ENCODE measurements around the gene GZMA. TPM values are rescaled to one million over a fixed set of nuclear protein-coding genes. Genes with fewer than 3 reads are reported as not detected.
A peak's percentile ranks its signal among the peaks of the same experiment; 100 is the strongest.

Gene GZMA
- total RNA-seq (not detected in 2 replicates), polyA plus RNA-seq (0.11 TPM in 1 of 2 replicates, not detected in the other), polyA minus RNA-seq (not detected in 2 replicates), Bru-seq, nascent RNA (not detected), BruChase-seq, experiment 1, labeled RNA remaining after a 6-hour chase (not detected), BruChase-seq, experiment 2, labeled RNA remaining after a 2-hour chase (percentile 10 among the genes with signal in this experiment)
- polyA plus RNA-seq (2011; cell fraction: cytosol; rRNA removed): 0.07 TPM in 1 of 2 replicates, not detected in the other
- polyA plus RNA-seq (2011; cell fraction: nucleus; rRNA removed): not detected in 2 replicates
- 0.33 TPM in 1 of 2 replicates, not detected in the other for polyA plus RNA-seq (2012)
- not detected for polyA minus RNA-seq (2011; cell fraction: cytosol; rRNA and poly(A)+ RNA removed)
- not detected in 2 replicates for polyA minus RNA-seq (2011; cell fraction: nucleus; rRNA and poly(A)+ RNA removed)
- long read RNA-seq, partial matches to known transcripts: 0 of 1 reads
- long read RNA-seq, other reads (novel, unspliced or antisense): 0 of 1 reads

DNA sequence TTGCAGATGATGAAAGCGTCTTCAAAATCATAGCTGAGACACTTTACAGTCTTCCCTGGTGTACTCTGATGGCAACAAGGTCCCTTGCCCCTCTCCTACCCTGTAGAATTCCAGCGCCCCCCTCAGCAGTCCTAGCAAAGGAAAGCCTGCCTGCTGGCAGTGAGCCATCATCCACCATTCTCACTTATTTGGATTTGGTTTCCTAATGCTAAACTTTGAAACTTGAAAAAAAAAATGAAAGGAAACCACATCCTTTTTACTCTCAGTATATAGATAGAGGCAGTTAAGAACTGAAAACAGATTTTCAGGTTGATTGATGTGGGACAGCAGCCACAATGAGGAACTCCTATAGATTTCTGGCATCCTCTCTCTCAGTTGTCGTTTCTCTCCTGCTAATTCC lies at the start of gene GZMA:
TSS of gene GZMA (plus strand) at position 299 of the 400 bp plus-strand sequence. CDS start at position 336, 37 bp downstream.
- Histone ChIP-seq H3K4me1 (ENCODE audit: control insufficient read depth, extremely low read depth, insufficient read depth, low read length) (no peaks in the 10 kb centered on the region), H3K4me3 (replicated peaks in 1 of 3; ENCODE audit: insufficient read depth in 1 of 3, low read depth in 1 of 3, low read length in 3 of 3) (no peak within 1 kb of the TSS), H3K36me3 (ENCODE audit: control insufficient read depth in 2 of 2, extremely low read depth in 1 of 2, insufficient read depth in 2 of 2, low read length in 2 of 2) (no peaks in the 10 kb centered on the region), H2AFZ (ENCODE audit: low read depth, low read length) (no peak within 1 kb of the TSS), H3K27ac (ENCODE audit: insufficient read depth, low read depth, low read length) (no peak within 1 kb of the TSS), H3K79me2 (ENCODE audit: control insufficient read depth, insufficient read depth, low read length) (no peaks in the 10 kb centered on the region), H3K9me3 (replicated peaks; ENCODE audit: control insufficient read depth, insufficient read depth, low read length) (no peaks in the 10 kb centered on the region), H3K27me3 (ENCODE audit: control insufficient read depth in 2 of 2, insufficient read depth in 2 of 2, low read length in 2 of 2) (peaks cover 0 to under 1% of the 10 kb centered on the region in 2 experiments), H3K9ac (replicated peaks; ENCODE audit: extremely low read depth, insufficient read depth, low read length) (no peak within 1 kb of the TSS), H3K4me2 (ENCODE audit: insufficient read depth, low read length) (no peak within 1 kb of the TSS), H4K20me1 (replicated peaks; ENCODE audit: control insufficient read depth, extremely low read depth, insufficient read depth, low read length) (no peaks in the 10 kb centered on the region), H3K9me1 (replicated peaks; ENCODE audit: control insufficient read depth, extremely low read depth, insufficient read depth, low read length) (no peaks in the 10 kb centered on the region)
- ChIA-PET CTCF (interaction anchor here (1.2 kb wide), 1 partner anchor 44 kb away, joined by 3 read pairs; no protein-coding TSS in a partner anchor), POLR2A (no interaction called here)
- FAIRE-seq (no peak), DNase-seq (ENCODE audit: low read depth, low spot score) (no peak)
- TF ChIP-seq POLR2AphosphoS5 (IDR thresholded peaks at IDR 0.05; ENCODE audit: insufficient read depth, low read depth, low read length): no peak
- TF ChIP-seq EZH2 (IDR thresholded peaks at IDR 0.05; ENCODE audit: borderline replicate concordance, low read depth, low read length, severe bottlenecking): no peak
- TF ChIP-seq, protein P1, sequence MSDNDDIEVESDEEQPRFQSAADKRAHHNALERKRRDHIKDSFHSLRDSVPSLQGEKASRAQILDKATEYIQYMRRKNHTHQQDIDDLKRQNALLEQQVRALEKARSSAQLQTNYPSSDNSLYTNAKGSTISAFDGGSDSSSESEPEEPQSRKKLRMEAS (IDR thresholded peaks at IDR 0.05; ENCODE audit: insufficient read depth, insufficient read length): no peak
- TF ChIP-seq POLR2A (IDR thresholded peaks at IDR 0.05; ENCODE audit: low read depth, low read length): no peak
- TF ChIP-seq MYC (IDR thresholded peaks at IDR 0.05; ENCODE audit: low read depth, low read length): no peak
- TF ChIP-seq, protein P2, sequence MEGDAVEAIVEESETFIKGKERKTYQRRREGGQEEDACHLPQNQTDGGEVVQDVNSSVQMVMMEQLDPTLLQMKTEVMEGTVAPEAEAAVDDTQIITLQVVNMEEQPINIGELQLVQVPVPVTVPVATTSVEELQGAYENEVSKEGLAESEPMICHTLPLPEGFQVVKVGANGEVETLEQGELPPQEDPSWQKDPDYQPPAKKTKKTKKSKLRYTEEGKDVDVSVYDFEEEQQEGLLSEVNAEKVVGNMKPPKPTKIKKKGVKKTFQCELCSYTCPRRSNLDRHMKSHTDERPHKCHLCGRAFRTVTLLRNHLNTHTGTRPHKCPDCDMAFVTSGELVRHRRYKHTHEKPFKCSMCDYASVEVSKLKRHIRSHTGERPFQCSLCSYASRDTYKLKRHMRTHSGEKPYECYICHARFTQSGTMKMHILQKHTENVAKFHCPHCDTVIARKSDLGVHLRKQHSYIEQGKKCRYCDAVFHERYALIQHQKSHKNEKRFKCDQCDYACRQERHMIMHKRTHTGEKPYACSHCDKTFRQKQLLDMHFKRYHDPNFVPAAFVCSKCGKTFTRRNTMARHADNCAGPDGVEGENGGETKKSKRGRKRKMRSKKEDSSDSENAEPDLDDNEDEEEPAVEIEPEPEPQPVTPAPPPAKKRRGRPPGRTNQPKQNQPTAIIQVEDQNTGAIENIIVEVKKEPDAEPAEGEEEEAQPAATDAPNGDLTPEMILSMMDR (IDR thresholded peaks at IDR 0.05; ENCODE audit: extremely low read depth in 1 of 2, insufficient read depth in 1 of 2, low read depth in 1 of 2, low read length in 2 of 2): no peak
- TF ChIP-seq JUN (IDR thresholded peaks at IDR 0.05; ENCODE audit: borderline replicate concordance, insufficient read depth, insufficient read length, low read depth): no peak
- no peak for TF ChIP-seq FOS (IDR thresholded peaks at IDR 0.05; ENCODE audit: borderline replicate concordance, insufficient read depth, low read length)
- TF ChIP-seq GATA2 (IDR thresholded peaks at IDR 0.05; ENCODE audit: insufficient read depth, insufficient read length, low read depth, low read length): no peak
- dilution Hi-C loops (cut with MboI; ENCODE audit: extremely low pct_ligation_motif_present, low sequenced_read_pairs) (no loop called here), intact Hi-C loops (cut with micrococcal nuclease) (no loop called here)
- no TSS peak for BruUV-seq (replicated peaks)
